GM23338 (cell line): ENCODE data around the gene CACNA1H. TPM values are rescaled to one million over a fixed set of nuclear protein-coding genes. Genes with fewer than 3 reads are reported as not detected.

Experiments used
- ATAC-seq: fragments of 200-7000 bp; cut with Tn5 transposase; 3 replicates; pipeline ENCODE4 v1.9.1; 2020
- DNase-seq: peaks from one replicate; pipeline ENCODE4 v3.0.0-alpha.2; 2015; ENCODE audit warnings: low spot score
- H2AFZ ChIP-seq: fragments of 200-600 bp; sonication (generic); 2 replicates; pipeline ENCODE4 v1.8.0; 2016; ENCODE audit warnings: antibody characterized with exemption, mild to moderate bottlenecking, moderate library complexity
- H3F3A ChIP-seq: fragments of 200-600 bp; sonication (generic); replicated peaks from 2 replicates; pipeline ENCODE4 v1.8.0; 2017; ENCODE audit warnings: antibody characterized with exemption, mixed run types, low read depth
- H3K27ac ChIP-seq: fragments of 200-600 bp; sonication (generic); 2 replicates; pipeline ENCODE4 v1.6.1; 2016; ENCODE audit warnings: low read depth
- H3K27me3 ChIP-seq: fragments of 200-600 bp; sonication (generic); 2 replicates; pipeline ENCODE4 v1.8.0; 2016; ENCODE audit warnings: mild to moderate bottlenecking, mixed run types, moderate library complexity; ENCODE audit not compliant: insufficient read depth
- H3K36me3 ChIP-seq: fragments of 200-600 bp; sonication (generic); 2 replicates; pipeline ENCODE4 v1.8.0; 2016; ENCODE audit warnings: mild to moderate bottlenecking; ENCODE audit not compliant: insufficient read depth
- H3K4me1 ChIP-seq: fragments of 200-600 bp; sonication (generic); 2 replicates; pipeline ENCODE4 v1.8.0; 2016; ENCODE audit warnings: mild to moderate bottlenecking, moderate library complexity; ENCODE audit not compliant: insufficient read depth
- H3K4me2 ChIP-seq: fragments of 200-600 bp; sonication (generic); 2 replicates; pipeline ENCODE4 v1.7.1; 2017; ENCODE audit warnings: mixed run types
- H3K4me3 ChIP-seq: fragments of 200-600 bp; sonication (generic); 2 replicates; pipeline ENCODE4 v1.6.1; 2016; ENCODE audit warnings: mixed run types
- H3K79me2 ChIP-seq: fragments of 200-600 bp; sonication (generic); replicated peaks from 2 replicates; pipeline ENCODE4 v1.8.0; 2017; ENCODE audit warnings: mild to moderate bottlenecking; ENCODE audit not compliant: insufficient read depth
- H3K9me2 ChIP-seq: fragments of 200-600 bp; sonication (generic); 2 replicates; pipeline ENCODE4 v1.8.0; 2017; ENCODE audit not compliant: insufficient read depth
- H4K20me1 ChIP-seq: fragments of 200-600 bp; sonication (generic); replicated peaks from 2 replicates; pipeline ENCODE4 v1.8.0; 2017; ENCODE audit warnings: mild to moderate bottlenecking; ENCODE audit not compliant: insufficient read depth
- H3K27ac Mint-ChIP-seq: 2 replicates; pipeline ENCODE4 v1.8.0; 2020; ENCODE audit warnings: inconsistent platforms, mild to moderate bottlenecking, moderate library complexity, mixed read lengths
- H3K27me3 Mint-ChIP-seq: 3 replicates; pipeline ENCODE4 v1.8.0; 2022; ENCODE audit warnings: low read depth, mild to moderate bottlenecking, moderate library complexity, mixed read lengths, inconsistent platforms; ENCODE audit not compliant: insufficient read depth, poor library complexity
- H3K36me3 Mint-ChIP-seq: 3 replicates; pipeline ENCODE4 v1.8.0; 2021; ENCODE audit warnings: low read depth, mild to moderate bottlenecking, inconsistent platforms, moderate library complexity, mixed read lengths
- H3K4me1 Mint-ChIP-seq: 3 replicates; pipeline ENCODE4 v1.8.0; 2020; ENCODE audit warnings: mild to moderate bottlenecking, inconsistent platforms, mixed read lengths
- H3K4me3 Mint-ChIP-seq: 3 replicates; pipeline ENCODE4 v1.8.0; 2021; ENCODE audit warnings: moderate library complexity, mild to moderate bottlenecking, inconsistent platforms, mixed read lengths
- H3K9me3 Mint-ChIP-seq: 3 replicates; pipeline ENCODE4 v1.8.0; 2020; ENCODE audit warnings: moderate library complexity, mild to moderate bottlenecking, inconsistent platforms, mixed read lengths
- CREB1 ChIP-seq: fragments of 250-450 bp; sonication (Bioruptor Pico); IDR thresholded peaks from 2 replicates; pipeline ENCODE4 v1.5.0; 2020; ENCODE audit warnings: low read depth, mild to moderate bottlenecking, moderate library complexity
- CTCF ChIP-seq, 2 experiments: fragments of 200-600 bp in 1 of 2; sonication (generic) in 1 of 2; conservative IDR thresholded peaks; 2 replicates each; pipeline versions ENCODE4 v1.5.1 to v1.6.1; 2016 to 2017; ENCODE audit warnings: antibody characterized with exemption in 2 of 2, low read depth in 2 of 2, mild to moderate bottlenecking in 2 of 2, moderate library complexity in 1 of 2
- ETS1 ChIP-seq: IDR thresholded peaks from 2 replicates; pipeline ENCODE4 v1.6.1; 2016; ENCODE audit warnings: antibody characterized with exemption
- EZH2 ChIP-seq: fragments of 200-600 bp; sonication (generic); IDR thresholded peaks from one replicate; pipeline ENCODE4 v1.8.0; 2017; ENCODE audit warnings: antibody characterized with exemption, mild to moderate bottlenecking, low read depth; ENCODE audit not compliant: unreplicated experiment
- EZH2phosphoT487 ChIP-seq: fragments of 200-600 bp; sonication (generic); IDR thresholded peaks from one replicate; pipeline ENCODE4 v1.8.1; 2018; ENCODE audit warnings: antibody characterized with exemption; ENCODE audit not compliant: unreplicated experiment
- JUNB ChIP-seq: IDR thresholded peaks from one replicate; pipeline ENCODE4 v1.6.1; 2016; ENCODE audit warnings: antibody characterized with exemption; ENCODE audit not compliant: unreplicated experiment
- NANOG ChIP-seq: IDR thresholded peaks from 2 replicates; pipeline ENCODE4 v1.6.1; 2016; ENCODE audit warnings: antibody characterized with exemption, borderline replicate concordance
- POLR2AphosphoS5 ChIP-seq: IDR thresholded peaks from 2 replicates; pipeline ENCODE4 v1.6.1; 2016; ENCODE audit warnings: antibody characterized with exemption, low read depth
- REST ChIP-seq: IDR thresholded peaks from one replicate; pipeline ENCODE4 v1.6.1; 2018; ENCODE audit warnings: antibody characterized with exemption; ENCODE audit not compliant: unreplicated experiment
- STAT1 ChIP-seq: IDR thresholded peaks from one replicate; pipeline ENCODE4 v1.6.1; 2016; ENCODE audit warnings: antibody characterized with exemption; ENCODE audit not compliant: unreplicated experiment
- ZNF114 ChIP-seq: fragments of 250-450 bp; sonication (Bioruptor Pico); IDR thresholded peaks from 2 replicates; pipeline ENCODE4 v1.5.0; 2020; ENCODE audit warnings: mild to moderate bottlenecking, moderate library complexity
- ZNF331 ChIP-seq: fragments of 250-450 bp; sonication (Bioruptor Pico); IDR thresholded peaks from 2 replicates; pipeline ENCODE4 v1.5.0; 2020; ENCODE audit warnings: low read depth, mild to moderate bottlenecking, moderate library complexity
- ZNF462 ChIP-seq: fragments of 250-450 bp; sonication (Bioruptor Pico); IDR thresholded peaks from 2 replicates; pipeline ENCODE4 v1.5.0; 2020; ENCODE audit warnings: mild to moderate bottlenecking, moderate library complexity
- polyA plus RNA-seq: library from polyadenylated mRNA; unstranded; fragments of >200 nt; fragmentation: Nextera tagmentation; extraction: Ambion mirVana; gene quantifications from 2 replicates; pipeline ENCODE4 v1.2.1, GENCODE V29; 2016
- total RNA-seq: library from RNA; depleted of rRNA; stranded (reverse); fragments of >200 nt; shearing (Covaris generic); gene quantifications from 2 replicates; pipeline ENCODE4 v1.2.3, GENCODE V29; 2014

CACNA1H gene
- total and polyA plus RNA-seq, 2 experiments from 2014 or later, result 3.5 to 43.3 TPM

GRCh38 chr16:1195393-1195666, 42.4 kb downstream of the CACNA1H start:
- peaks cover 3% of the 10 kb centered on the region; the same call in 1 of the 3 replicates for H3K4me1 Mint-ChIP-seq

More at GRCh38 chr16:1195393-1195666, 42.4 kb downstream of the CACNA1H start:
- no peak overlapping the region for H3K4me3 ChIP-seq
- Mint-ChIP-seq H3K27ac (no peak overlapping the region), H3K9me3 (0 out of 3 replicates have a peak, but pooled peaks cover 3% of the 10 kb centered on the region), H3K4me3 (no peak overlapping the region), H3K36me3 (no peaks in the 10 kb centered on the region), H3K27me3 (peaks cover 6% of the 10 kb centered on the region)
- H3K79me2 ChIP-seq, result no peaks in the 10 kb centered on the region
- H3K9me2 ChIP-seq, result no peaks in the 10 kb centered on the region
- ATAC-seq (no peak), DNase-seq (no peak)
- no peaks in the 10 kb centered on the region; the same call in 1 of the 2 replicates for H4K20me1 ChIP-seq
- no peak overlapping the region for H3K27ac ChIP-seq
- H3K27me3 ChIP-seq, result no peaks in the 10 kb centered on the region
- no peaks in the 10 kb centered on the region for H3K4me1 ChIP-seq
- no peaks in the 10 kb centered on the region for H3K36me3 ChIP-seq
- TF ChIP-seq JUNB (no peak), CREB1 (no peak), CTCF (conservative IDR thresholded peaks at IDR 0.05; ENCODE audit: low read depth in 2 of 2) (no peak), ZNF462 (CRISPR knock-in tag) (no peak), ZNF331 (CRISPR knock-in tag) (no peak), EZH2phosphoT487 (no peak), ETS1 (no peak), NANOG (no peak), POLR2AphosphoS5 (no peak), ZNF114 (CRISPR knock-in tag) (no peak), STAT1 (no peak), EZH2 (no peak), REST (no peak)
- no peak overlapping the region for H3K4me2 ChIP-seq
- H2AFZ ChIP-seq, result no peak overlapping the region
- no peaks in the 10 kb centered on the region for H3F3A ChIP-seq
